HG03571 (cell line): ENCODE results near the gene DPYSL4.

Source experiments
- ATAC-seq: cut with Tn5 transposase; IDR thresholded peaks from one replicate; pipeline ENCODE4 v1.9.1; 2021; ENCODE audit not compliant: unreplicated experiment

Gene DPYSL4

DNA sequence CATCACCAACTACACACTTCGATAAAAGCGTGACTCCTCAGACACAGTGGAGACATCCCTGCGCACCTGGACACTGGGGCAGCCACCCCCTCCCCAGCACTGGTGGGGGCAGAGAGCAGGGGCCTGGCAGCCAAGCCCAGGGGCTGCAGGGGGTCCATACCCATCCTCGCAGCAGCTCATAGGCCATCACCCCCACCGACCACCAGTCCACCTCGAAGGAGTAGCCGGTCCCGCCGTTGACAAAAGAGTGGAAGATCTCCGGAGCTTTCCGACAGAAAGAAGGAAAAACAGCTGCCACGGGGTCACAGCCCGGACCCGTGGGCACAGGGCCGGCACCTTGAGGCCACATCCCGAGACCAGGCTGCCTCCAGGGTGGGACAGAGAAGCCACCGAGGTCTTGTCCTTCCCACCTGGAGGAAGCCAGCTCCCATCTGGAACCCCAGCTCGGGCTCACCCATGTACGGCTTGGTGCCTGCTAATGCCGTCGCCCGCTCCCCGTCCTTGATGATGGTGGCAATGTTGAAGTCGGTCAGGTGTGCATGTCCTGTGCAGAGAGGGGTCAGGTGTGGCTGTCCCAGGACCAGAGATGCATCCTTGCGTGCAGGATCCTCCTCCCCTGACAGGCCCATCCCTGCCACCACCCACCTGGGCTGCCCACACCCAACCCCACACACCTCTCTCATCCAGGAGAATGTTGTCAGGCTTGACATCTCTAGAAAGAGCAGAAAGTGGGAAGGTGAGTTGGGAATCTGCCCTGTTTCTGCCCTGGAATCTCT is 38.5 kb downstream of the DPYSL4 start:
- no peak for ATAC-seq

DNA sequence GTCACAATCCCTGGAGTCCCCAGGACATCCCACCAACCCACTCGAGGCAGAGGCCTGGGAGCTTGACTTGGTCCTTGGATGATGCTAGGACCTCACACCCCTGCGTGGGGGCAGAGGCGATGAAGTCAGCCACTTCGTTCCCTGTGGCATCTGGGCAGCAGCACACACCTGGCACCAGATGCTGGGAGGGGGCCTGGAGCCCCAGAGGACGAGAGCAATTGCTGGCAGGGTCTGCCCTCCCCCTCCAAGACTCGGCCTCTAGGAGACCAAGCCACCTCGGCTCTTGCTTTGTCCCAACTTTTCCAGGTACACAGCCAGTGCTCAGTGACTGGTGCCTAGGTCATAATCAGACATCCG is 39.1 kb downstream of the DPYSL4 start:
- no peak for ATAC-seq

DNA sequence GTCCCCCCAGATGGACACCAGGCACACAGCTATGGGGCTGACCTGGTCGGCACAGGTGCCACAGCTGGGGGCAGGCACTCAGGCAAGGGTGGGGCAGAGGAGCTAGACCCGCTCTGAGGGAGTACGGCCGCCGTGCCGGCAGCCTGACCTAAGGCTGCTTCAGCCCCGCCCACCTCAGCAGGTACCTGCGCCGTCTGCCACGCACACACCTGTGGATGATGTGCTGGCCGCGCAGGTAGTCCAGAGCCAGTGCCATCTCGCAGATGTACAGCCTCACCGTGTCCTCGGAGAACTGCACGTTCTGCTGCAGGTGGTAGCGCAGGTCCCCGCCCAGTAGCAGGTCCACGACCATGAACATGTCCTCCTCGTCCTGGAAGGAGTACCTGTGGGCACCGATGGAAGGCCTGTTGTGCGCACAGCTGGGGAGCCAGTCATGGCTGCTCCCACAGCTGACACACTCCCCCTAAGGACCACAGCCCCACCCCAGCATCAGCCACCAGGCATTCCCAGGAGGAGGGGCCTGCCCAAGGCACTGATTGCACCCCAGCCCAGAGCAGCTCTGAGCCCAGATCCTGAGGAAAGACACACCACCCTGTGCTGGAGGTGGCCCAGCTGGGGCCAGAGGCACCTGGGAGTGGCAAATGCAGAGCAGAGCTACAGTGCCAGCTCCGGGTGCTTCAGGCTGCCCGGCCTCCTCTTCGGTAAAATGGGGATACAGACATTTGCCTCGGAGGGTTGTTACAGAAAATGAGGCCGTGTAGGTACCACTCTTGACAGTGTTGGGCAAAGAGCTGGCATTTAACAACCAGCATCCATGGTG is 40.0 kb downstream of the DPYSL4 start:
- ATAC-seq, result no peak

DNA sequence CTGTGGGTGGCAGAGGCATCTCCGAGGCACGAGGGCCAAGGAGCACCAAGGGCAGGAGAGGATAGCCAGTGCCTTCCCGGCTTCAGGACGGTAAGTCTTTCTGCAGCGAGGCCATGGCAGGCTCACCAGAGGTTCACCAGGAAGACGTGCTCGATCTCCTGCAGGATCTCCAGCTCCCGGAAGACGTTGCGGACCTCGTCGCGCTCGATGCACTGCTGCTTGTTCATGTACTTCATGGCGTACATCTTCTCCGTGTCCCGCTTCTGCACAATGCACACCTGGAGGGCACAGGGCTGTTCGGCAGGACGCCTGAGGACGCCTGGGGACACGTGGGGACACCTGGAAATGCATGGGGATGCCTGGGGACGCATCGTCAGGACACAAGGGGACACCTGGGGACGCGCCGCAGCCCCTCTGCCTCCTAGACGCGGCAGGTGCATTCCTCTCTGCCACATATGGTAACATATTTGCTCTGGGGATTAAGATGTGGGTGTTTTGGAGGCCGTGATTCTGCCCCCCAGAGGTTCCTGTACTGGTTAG is 41.2 kb downstream of the DPYSL4 start:
- no peak for ATAC-seq

DNA sequence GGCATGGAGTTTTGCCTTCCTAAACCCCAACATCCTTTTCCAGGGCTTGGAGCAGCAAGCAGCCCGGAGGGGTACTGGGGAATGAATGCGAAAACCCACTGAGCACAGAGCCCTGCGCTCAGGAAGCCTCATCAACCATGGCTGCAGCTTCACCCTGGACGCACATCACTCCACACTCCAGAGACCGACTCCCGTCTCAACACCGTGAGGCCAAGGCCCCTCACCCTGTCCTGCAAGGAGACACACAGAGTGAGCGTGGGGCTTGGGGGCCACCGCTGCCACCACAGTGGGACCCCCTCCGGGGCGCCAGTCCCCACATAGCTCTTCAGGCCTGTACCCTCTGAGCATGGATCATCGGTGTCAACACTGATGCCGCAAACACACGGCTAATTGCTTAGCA is 41.9 kb downstream of the DPYSL4 start:
- no peak for ATAC-seq

DNA sequence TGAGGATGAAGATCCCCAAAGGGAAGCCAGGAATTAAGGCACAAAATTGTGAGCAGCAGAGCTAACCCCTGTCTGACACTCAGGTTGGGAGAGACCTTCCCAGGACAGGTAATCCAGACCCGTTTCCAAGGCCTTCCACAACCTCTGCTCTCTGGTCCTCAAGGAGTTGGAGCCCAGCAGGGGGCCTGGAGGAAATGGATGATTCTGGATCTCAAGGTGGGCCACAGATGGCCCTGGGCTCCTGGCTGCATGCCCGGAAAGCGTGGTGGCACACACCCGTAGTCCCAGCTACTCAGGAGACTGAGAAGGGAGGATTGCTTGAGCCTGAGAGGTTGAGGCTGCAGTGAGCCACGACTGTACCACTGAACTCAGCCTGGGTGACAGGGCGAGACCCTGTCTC is 42.3 kb downstream of the DPYSL4 start:
- ATAC-seq, result no peak

DNA sequence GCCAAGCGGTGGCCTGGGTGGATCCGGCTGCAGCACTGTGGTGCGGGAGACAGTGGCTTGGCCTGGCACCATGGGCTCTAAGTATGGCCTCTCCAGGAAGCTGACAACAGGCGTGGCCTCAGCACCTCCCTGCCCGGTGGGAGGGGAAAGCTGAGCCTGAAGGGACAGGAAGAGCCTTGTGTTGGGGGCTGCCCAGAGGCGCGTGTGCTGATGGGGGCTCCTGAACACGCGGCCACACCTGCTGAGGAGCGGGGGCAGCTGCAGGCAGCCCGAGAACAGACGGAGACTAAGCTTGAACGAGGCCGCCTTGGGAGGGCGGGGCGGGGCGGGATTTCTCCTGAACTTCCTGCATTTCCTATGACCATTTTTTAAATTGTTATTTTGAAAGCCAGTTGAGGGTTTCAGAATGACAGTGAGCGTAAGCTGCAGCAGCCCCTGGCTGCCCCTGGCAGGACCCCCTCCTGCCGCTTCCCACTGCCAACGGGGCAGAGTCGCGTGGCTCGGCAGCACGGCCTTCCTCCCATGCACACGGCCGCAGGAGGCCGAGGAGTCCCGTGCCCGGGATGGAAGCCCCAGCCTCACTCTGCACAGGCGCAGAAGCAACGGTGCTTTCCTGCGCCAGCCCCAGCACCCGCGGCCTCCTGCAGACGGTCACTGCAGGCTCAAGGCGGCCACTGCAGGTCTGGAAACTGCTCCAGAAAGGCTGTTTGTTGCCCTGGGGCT is 43.2 kb downstream of the DPYSL4 start:
- ATAC-seq, result no peak

DNA sequence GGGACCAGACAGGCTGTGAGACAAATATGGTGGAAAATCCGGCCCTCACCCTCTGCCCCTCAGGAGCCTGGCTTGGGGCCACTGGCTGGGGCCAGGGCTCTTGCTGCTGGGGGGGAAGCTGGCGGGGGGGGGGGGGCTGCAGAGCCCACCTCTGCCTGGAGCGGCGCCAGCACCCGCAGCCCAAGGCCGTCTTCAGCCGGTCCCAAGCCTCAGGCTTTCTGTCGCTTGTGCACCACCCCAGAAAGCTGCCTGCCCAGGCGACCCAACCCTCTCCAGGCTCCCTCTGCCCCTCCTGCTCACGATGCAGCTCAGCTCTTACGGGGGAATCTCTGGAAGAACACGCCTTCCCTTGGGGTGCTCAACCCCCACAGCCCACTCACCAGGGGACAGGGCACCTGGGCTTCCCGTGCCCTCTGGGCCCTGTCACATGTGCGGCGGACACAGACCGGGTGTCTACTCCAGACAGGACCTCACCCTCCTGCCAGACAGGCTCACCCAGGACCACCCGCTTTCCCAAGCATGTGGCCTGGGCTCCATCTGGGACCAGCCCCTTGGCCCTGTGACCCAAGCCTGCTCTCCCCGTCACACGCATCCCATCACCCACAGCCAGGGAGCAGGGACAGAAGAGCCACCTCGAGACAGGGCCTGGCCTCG is 43.9 kb downstream of the DPYSL4 start:
- ATAC-seq, result no peak

DNA sequence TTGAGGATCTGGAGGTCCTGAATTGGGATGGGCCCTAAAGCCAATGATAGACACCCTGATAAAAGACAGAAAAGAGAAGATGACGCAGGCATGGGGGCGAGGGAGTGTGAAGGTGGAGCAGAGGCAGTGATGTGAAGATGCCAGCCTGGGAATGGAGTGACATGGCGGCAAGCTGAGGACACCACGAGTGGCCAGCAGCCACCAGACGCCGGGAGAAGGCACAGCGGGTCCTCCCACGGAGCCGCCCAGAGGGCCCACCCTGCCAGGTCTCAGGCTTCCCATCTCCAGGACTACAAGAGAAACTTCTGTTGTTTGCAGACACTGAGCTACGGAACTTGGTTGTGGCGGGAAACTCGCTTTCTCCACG is 44.9 kb downstream of the DPYSL4 start:
- ATAC-seq, result no peak

DNA sequence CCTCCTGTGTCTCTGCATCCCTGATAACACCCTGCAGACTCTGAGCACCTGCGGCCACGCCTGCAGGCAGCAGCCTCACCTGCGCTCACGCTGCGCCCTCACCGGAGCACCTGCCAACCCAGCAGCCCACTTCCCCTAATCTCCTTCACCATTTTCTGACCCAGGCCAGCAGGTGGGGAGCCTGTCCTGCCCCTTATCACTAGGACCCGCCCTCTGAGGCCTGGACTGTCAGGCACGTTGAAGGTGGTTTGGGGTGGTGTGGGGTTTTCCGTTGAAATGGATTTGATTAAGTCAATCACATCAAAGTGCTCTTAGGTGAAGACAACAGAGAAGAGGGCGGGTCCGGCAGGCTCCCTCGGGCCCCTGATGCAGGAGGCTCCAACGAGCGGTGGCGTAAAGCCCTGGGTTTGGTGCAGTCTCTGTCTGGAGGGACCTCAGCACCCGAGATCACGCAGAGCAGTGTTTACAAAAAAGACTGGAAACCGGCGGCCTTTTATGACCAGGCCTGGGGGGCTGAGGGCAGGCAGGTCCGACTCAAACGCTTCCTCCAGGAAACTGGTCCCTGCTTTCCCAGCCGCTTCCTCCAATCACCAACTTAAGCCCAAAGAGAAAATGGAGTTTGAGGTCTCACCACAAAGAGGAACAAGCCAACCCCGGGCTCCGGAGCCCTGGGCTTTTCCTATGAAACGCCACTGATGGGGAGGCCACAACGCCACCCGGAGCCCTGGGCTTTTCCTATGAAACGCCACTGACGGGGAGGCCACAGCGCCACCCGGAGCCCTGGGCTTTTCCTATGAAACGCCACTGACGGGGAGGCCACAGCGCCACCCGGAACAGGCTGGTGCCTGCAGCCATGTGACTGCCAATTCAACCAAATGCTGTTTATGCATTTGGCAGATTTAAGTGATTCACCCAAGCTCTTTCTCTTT is 45.5 kb downstream of the DPYSL4 start:
- no peak for ATAC-seq

DNA sequence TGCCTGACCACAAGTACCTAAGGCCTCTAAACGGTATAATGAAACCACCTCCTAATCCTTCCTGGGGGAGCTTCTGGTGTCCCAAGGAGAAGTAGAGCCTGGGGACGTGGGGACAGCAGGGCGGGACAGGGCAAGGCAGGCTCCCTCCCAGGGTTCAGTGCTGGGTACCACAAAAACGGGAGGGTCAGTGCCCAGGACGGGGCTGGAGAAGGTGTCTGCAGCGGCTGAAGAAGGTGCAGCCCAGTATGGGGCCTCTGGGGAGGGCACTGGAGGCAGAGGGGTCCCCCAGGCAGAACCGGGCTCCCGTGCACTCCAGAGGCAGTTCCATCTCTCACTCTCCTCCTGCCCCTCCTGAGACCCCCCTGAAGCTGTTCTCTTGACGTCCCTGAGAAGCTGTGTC is 46.2 kb downstream of the DPYSL4 start:
- no peak for ATAC-seq

DNA sequence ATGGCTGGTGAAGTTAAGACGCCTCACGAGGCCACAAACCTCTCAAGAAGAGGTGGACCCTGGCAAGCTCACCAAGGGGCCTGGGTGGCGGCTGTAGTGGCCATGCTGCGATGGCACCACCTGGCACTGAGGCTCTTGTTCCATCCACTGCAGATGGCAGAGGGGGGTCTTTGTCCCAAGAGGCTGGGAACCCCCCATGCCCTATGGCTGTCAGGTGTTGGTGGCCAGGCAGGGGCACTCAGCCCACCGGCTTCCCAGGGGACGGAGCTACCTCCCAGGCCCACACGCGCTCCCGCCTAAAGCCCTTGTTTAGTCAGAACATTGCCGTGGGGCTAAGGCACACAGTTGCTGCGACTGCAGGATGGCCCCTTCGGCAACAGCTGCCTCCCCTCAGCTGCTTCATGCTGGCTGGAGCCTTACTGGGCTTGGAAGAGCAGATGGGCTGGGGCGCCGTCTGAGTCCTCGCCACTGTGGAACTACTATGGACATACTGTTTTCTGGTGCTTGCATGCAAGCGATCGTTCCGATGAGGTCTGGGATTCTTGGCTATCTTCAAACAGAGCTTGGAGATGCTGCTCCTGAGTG is 46.8 kb downstream of the DPYSL4 start:
- no peak for ATAC-seq

DNA sequence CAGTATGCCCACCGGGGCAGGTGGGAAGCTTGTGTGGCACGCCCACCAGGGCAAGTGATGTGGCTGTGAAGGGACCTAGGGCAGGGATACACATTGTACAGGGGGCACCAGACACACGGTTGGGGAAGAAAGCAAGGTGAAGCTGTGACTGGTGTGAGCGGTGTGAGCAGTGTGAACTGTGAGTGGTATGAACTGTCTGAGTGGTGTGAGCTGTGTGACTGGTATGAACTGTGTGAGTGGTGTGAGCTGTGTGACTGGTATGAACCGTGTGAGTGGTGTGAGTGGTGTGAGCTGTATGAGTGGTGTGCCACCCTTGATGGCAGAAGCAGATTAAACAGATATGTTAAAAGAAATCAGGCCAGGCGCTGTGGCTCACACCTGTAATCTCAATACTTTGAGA is 48.1 kb downstream of the DPYSL4 start:
- ATAC-seq, result no peak

DNA sequence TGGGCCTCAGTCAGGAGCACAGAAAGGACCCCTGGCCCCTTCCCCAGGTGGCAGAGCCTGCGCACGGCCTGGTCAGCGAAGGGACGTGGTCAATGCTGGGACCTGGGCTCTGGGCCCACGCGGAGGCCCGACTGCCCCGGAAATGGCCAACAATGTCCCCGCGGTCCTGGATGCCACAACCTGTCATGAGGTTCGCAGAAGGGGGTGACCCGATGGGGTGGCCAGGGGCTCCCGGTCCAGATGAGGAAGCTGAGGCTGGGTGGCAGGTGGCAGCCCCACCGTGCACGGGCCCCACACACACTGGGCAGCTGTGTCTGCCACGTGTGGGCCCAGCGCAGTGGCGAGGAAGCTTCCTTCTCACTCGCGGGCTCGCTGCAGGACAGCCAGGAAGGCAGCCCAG is 49.4 kb downstream of the DPYSL4 start:
- no peak for ATAC-seq

DNA sequence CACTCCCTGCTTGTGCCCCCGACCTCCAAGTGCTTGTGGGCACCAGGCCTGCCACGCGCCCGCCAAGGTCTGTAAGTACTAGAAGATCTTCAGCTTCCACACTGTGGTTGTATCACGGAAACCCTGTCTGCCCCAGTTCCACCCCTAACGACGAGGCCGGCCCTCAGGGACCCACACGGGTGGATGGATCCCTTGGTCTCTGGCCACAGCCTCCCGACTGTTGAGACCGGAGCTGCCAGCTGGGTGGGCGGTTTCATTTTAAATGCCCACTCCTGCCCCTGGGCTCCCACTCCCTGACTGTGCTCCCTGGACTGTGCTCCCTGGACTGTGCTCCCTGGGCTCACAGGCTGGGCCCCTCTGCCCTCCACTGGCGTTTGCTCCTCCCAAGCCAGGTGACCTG is 50.1 kb downstream of the DPYSL4 start:
- ATAC-seq, result no peak

DNA sequence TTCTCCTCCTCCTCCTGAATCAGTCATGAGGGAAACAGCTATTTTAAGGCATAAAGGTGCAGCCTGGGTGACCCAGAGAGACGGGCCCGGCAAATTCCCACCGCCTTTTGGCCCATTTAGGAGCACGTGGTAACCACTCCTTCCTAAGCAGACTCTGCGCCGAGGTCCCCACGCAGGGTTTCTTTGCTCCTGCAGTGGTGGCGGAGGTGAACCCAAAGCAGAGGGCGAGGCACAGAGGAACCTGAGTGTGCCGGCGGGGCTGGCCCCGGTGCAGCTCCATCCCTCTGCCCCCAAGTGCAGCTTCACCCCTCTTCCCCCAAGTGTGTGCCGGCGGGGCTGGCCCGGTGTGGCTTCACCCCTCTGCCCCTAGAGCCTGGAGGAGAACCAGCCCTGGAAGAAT is 50.6 kb downstream of the DPYSL4 start:
- ATAC-seq, result no peak

DNA sequence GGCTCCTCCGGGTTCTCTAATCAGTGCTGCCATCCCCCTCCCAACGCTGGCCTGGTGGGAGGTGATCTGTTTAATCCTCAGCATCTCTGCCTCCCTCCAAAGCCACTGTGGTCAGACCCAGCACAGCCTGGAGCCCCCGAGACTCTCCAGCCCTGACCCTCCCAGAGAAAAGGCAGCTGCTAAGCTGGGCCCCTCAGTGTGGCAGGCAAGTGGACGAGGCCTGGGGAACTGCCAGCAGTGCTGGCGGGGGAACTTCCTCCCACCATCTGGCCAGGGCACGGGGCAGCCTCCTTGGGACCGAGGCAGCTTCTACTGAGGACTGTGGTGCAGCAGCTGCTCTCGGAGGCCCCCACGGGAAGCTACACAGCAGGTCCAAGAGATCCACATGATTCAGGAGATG is 51.1 kb downstream of the DPYSL4 start:
- no peak for ATAC-seq

DNA sequence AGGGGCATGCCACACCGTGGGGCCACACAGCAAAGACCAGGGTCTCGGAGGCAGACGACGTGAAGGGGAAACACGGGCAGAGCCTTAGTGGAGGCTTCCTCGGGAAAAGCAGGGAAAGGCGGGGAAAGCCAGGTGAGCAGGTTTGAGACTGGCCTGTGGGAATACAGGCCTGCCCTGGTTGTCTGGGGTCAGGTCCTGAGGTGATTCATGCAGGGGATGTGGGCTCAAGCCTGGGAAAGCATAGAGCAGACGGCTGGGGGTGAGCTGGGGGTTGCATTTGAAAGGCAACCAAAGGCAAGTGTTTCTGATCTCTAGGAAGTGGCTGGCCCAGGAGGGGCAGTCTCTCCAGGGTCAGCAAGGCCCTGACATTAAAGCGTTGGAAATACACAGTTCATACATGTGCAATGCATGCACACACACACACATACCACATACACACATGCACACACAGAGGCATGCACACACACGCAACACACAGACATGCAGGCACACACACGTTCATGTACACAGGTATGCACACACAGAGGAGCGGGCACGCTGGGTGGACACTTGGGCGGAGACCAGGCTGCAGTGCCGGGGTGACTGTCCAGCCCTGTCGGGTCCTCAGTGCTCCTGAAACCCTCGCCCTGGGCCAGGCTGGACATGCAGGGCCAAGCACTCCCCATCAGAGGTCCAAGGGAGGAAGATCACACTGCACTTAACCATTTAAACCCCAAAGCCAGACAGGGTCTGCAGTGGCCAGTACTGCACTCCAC is 51.8 kb downstream of the DPYSL4 start:
- no peak for ATAC-seq
